ENCODE measurements around the gene IFFO2. TPM values are rescaled to one million over a fixed set of nuclear protein-coding genes. Genes with fewer than 3 reads are reported as not detected.

The IFFO2 gene
- total and polyA plus RNA-seq, 2 donors (not counting 1 experiment from before 2014, with no cell fraction given) = 5.8 to 10.4 TPM

- DNase-seq (ENCODE audit: low read depth in 2 of 2) = no peak
- Histone ChIP-seq H3K9me3 (ENCODE audit: control insufficient read depth, insufficient read depth, low read depth, low read length) (no peaks in the 10 kb centered on the region), H3K36me3 (ENCODE audit: control insufficient read depth, insufficient read depth, low read length) (no peaks in the 10 kb centered on the region), H3K27ac (ENCODE audit: insufficient read depth, low read length) (peak overlapping the region; percentile 97), H3K9ac (ENCODE audit: insufficient read depth, low read length) (no peak overlapping the region), H3K4me1 (ENCODE audit: control insufficient read depth, extremely low read depth, insufficient read depth, low read length) (peaks cover 42% of the 10 kb centered on the region), H3K4me3 (replicated peaks in 1 of 4; ENCODE audit: control extremely low read depth in 1 of 4, insufficient read depth in 1 of 4, low read depth in 3 of 4, low read length in 4 of 4) (no peak overlapping the region), H3K4me2 (ENCODE audit: extremely low read depth, insufficient read depth, low read length) (no peak overlapping the region), H3K79me2 (ENCODE audit: control insufficient read depth, insufficient read depth, low read length) (peaks cover 84% of the 10 kb centered on the region), H2AFZ (ENCODE audit: low read length) (no peak overlapping the region), H3K27me3 (ENCODE audit: control insufficient read depth, insufficient read depth, low read length) (no peaks in the 10 kb centered on the region), H4K20me1 (ENCODE audit: control insufficient read depth, extremely low read depth, insufficient read depth, low read length) (no peaks in the 10 kb centered on the region)
- TF ChIP-seq EZH2 (IDR thresholded peaks at IDR 0.05; ENCODE audit: low read length, missing control alignments) = no peak
- no peak for TF ChIP-seq CTCF (conservative IDR thresholded peaks at IDR 0.05 in 1 of 2, IDR thresholded peaks at IDR 0.05 in 1 of 2; ENCODE audit: low read depth in 1 of 2, low read length in 2 of 2)
These were observed 4.6 kb downstream of the IFFO2 start for GRCh38 chr1:18951818-18952391.

DNA sequence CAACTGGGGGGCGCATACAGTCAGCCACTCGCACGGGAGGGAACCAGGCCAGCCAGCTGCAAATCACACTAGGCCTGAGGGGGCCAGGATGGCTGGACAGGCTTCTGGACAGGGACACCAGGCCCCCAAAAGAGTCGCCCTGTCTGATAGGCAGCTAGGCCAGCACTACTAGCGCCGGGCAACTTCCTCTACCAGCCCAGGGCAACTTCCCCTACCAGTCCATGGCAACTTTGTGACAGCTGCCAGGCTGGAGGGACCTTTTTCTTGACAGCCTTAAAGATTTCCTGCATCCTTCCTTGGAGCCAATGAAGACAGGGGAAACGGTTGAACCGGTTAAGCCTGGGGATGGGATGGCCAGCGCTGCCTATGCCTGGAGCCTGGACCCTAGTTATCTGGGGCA is 5.1 kb downstream of the IFFO2 start:
- H3K9ac ChIP-seq (ENCODE audit: insufficient read depth, low read length) = no peak overlapping the region

GRCh38 chr1:18950401-18951026 is 6.0 kb downstream of the IFFO2 start:
- Histone ChIP-seq H3K4me2 (ENCODE audit: extremely low read depth, insufficient read depth, low read length) (peak overlapping the region; percentile 100), H3K9ac (ENCODE audit: insufficient read depth, low read length) (peak overlapping the region; percentile 70), H3K36me3 (ENCODE audit: control insufficient read depth, insufficient read depth, low read length) (no peaks in the 10 kb centered on the region), H3K9me3 (ENCODE audit: control insufficient read depth, insufficient read depth, low read depth, low read length) (no peaks in the 10 kb centered on the region), H3K4me1 (ENCODE audit: control insufficient read depth, extremely low read depth, insufficient read depth, low read length) (peaks cover 48% of the 10 kb centered on the region), H3K79me2 (ENCODE audit: control insufficient read depth, insufficient read depth, low read length) (peaks cover 88% of the 10 kb centered on the region), H3K27me3 (ENCODE audit: control insufficient read depth, insufficient read depth, low read length) (no peaks in the 10 kb centered on the region), H2AFZ (ENCODE audit: low read length) (no peak overlapping the region), H3K27ac (ENCODE audit: insufficient read depth, low read length) (peak overlapping the region; percentile 97), H3K4me3 (replicated peaks in 1 of 4; ENCODE audit: control extremely low read depth in 1 of 4, insufficient read depth in 1 of 4, low read depth in 3 of 4, low read length in 4 of 4) (peak overlapping the region; percentile 10 to 50 (median 35)), H4K20me1 (ENCODE audit: control insufficient read depth, extremely low read depth, insufficient read depth, low read length) (no peaks in the 10 kb centered on the region)
- TF ChIP-seq EZH2 (IDR thresholded peaks at IDR 0.05; ENCODE audit: low read length, missing control alignments) (no peak), CTCF (conservative IDR thresholded peaks at IDR 0.05 in 1 of 2, IDR thresholded peaks at IDR 0.05 in 1 of 2; ENCODE audit: low read depth in 1 of 2, low read length in 2 of 2) (no peak)
- DNase-seq (ENCODE audit: low read depth in 2 of 2) = no peak

More for the DNA sequence above, 5.1 kb downstream of the IFFO2 start:
- no peak for TF ChIP-seq EZH2 (IDR thresholded peaks at IDR 0.05; ENCODE audit: low read length, missing control alignments)
- no peak for TF ChIP-seq CTCF (conservative IDR thresholded peaks at IDR 0.05 in 1 of 2, IDR thresholded peaks at IDR 0.05 in 1 of 2; ENCODE audit: low read depth in 1 of 2, low read length in 2 of 2)
- H3K27ac ChIP-seq (ENCODE audit: insufficient read depth, low read length) = peak overlapping the region; percentile 97
- no peak overlapping the region for H3K4me3 ChIP-seq (replicated peaks in 1 of 4; ENCODE audit: control extremely low read depth in 1 of 4, insufficient read depth in 1 of 4, low read depth in 3 of 4, low read length in 4 of 4)
- no peak overlapping the region for H2AFZ ChIP-seq (ENCODE audit: low read length)
- peaks cover 42% of the 10 kb centered on the region for H3K4me1 ChIP-seq (ENCODE audit: control insufficient read depth, extremely low read depth, insufficient read depth, low read length)
- DNase-seq (ENCODE audit: low read depth in 2 of 2) = no peak
- H3K79me2 ChIP-seq (ENCODE audit: control insufficient read depth, insufficient read depth, low read length) = peaks cover 86% of the 10 kb centered on the region
- peak overlapping the region; percentile 100 for H3K4me2 ChIP-seq (ENCODE audit: extremely low read depth, insufficient read depth, low read length)
- no peaks in the 10 kb centered on the region for H4K20me1 ChIP-seq (ENCODE audit: control insufficient read depth, extremely low read depth, insufficient read depth, low read length)
- no peaks in the 10 kb centered on the region for H3K27me3 ChIP-seq (ENCODE audit: control insufficient read depth, insufficient read depth, low read length)
- H3K36me3 ChIP-seq (ENCODE audit: control insufficient read depth, insufficient read depth, low read length) = no peaks in the 10 kb centered on the region
- H3K9me3 ChIP-seq (ENCODE audit: control insufficient read depth, insufficient read depth, low read depth, low read length) = no peaks in the 10 kb centered on the region
